Measurements from ENCODE around the gene KRT81.
"Not testable (repeated sequence)": the region's sequence is repeated elsewhere in the genome, so short reads cannot be mapped to it uniquely, and the experiment has no call there.

Gene KRT81

GRCh38 chr12:52254965-52255751 lies 36.2 kb downstream of the KRT81 start:
- TF ChIP-seq CTCF (IDR thresholded peaks at IDR 0.05; ENCODE audit: borderline replicate concordance, insufficient read depth, low read depth, low read length), result no peak
- H3K4me3 ChIP-seq (ENCODE audit: low read depth, low read length), result no peak overlapping the region

GRCh38 chr12:52254180-52254964 lies 37.0 kb downstream of the KRT81 start:
- TF ChIP-seq CTCF (IDR thresholded peaks at IDR 0.05; ENCODE audit: borderline replicate concordance, insufficient read depth, low read depth, low read length), result no peak
- H3K4me3 ChIP-seq (ENCODE audit: low read depth, low read length), result no peak overlapping the region

GRCh38 chr12:52253391-52254179 lies 37.7 kb downstream of the KRT81 start:
- no peak overlapping the region for H3K4me3 ChIP-seq (ENCODE audit: low read depth, low read length)
- no peak for TF ChIP-seq CTCF (IDR thresholded peaks at IDR 0.05; ENCODE audit: borderline replicate concordance, insufficient read depth, low read depth, low read length)

GRCh38 chr12:52252728-52253343 lies 38.5 kb downstream of the KRT81 start:
- TF ChIP-seq CTCF (IDR thresholded peaks at IDR 0.05; ENCODE audit: borderline replicate concordance, insufficient read depth, low read depth, low read length), result no peak
- no peak overlapping the region for H3K4me3 ChIP-seq (ENCODE audit: low read depth, low read length)

- not testable (repeated sequence) for H3K4me3 ChIP-seq (ENCODE audit: low read depth, low read length)
- TF ChIP-seq CTCF (IDR thresholded peaks at IDR 0.05; ENCODE audit: borderline replicate concordance, insufficient read depth, low read depth, low read length), result peak; percentile 40; the same call in 1 of the 2 replicates
These were observed 39.1 kb downstream of the KRT81 start for GRCh38 chr12:52252175-52252615.

GRCh38 chr12:52251367-52252051 lies 39.8 kb downstream of the KRT81 start:
- H3K4me3 ChIP-seq (ENCODE audit: low read depth, low read length), result no peak overlapping the region
- no peak for TF ChIP-seq CTCF (IDR thresholded peaks at IDR 0.05; ENCODE audit: borderline replicate concordance, insufficient read depth, low read depth, low read length)
